ENCODE results near the gene SYCP2. TPM values are rescaled to one million over a fixed set of nuclear protein-coding genes. Genes with fewer than 3 reads are reported as not detected.

SYCP2 gene
- total and polyA plus RNA-seq, 2 of the 8 experiments (the other 6 are each of a cell fraction or from before 2014, with no cell fraction given), result 0.02 to 0.50 TPM

DNA sequence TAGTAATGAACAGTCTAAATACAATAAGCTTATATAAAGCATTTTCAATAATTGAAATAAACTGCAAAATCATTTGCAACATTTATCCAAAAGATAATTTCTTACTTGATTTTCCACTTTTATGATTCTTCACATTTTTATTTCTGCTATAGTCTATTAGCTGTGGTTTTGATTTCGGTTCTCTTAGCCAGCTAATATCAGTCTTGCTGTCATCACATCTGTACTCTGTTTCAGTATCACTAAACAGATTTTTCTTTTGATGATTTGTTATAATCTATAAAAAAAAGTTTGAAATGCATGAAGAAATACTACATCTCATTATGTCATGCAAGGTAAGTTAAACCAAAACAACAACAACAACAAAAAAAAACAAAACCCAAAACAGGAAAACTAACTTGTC, 53.2 kb downstream of the SYCP2 start:
- Histone ChIP-seq H2BK20ac (ENCODE audit: low read length) (no peak overlapping the region), H4K8ac (ENCODE audit: extremely low read depth, insufficient read depth, low read length) (no peak overlapping the region), H3K79me1 (ENCODE audit: low read depth, low read length) (no peaks in the 10 kb centered on the region), H3K56ac (replicated peaks; ENCODE audit: insufficient read length, low read depth, low read length) (no peak overlapping the region), H4K5ac (ENCODE audit: insufficient read length, low read depth, low read length) (no peak overlapping the region), H3K9ac (replicated peaks in 1 of 4; ENCODE audit: extremely low read depth in 1 of 4, low read depth in 3 of 4, low read length in 3 of 4) (no peak overlapping the region), H4K20me1 (replicated peaks in 1 of 2; ENCODE audit: control insufficient read depth in 1 of 2, insufficient read depth in 2 of 2, low read length in 2 of 2) (no peaks in the 10 kb centered on the region), H3K27me3 (replicated peaks in 1 of 4; ENCODE audit: control insufficient read depth in 3 of 4, extremely low read depth in 1 of 4, insufficient read depth in 3 of 4, low read length in 3 of 4) (no peaks in the 10 kb centered on the region; a peak in 1 of 7 replicates), H3K79me2 (ENCODE audit: control insufficient read depth in 1 of 2, insufficient read depth in 2 of 2, low read length in 2 of 2) (no peaks in the 10 kb centered on the region), H4K91ac (replicated peaks; ENCODE audit: insufficient read length, low read length) (no peak overlapping the region), H3K23me2 (ENCODE audit: low read depth, low read length) (no peaks in the 10 kb centered on the region), H2AFZ (ENCODE audit: low read length) (no peak overlapping the region), H2BK120ac (replicated peaks; ENCODE audit: low read depth, low read length) (no peak overlapping the region), H3K18ac (ENCODE audit: extremely low read depth, low read length) (no peak overlapping the region), H3K23ac (ENCODE audit: insufficient read length) (no peak overlapping the region), H3K27ac (ENCODE audit: low read depth, low read length) (no peak overlapping the region), H3K4me3 (ENCODE audit: extremely low read depth in 1 of 4, insufficient read depth in 2 of 4, low read depth in 3 of 4, low read length in 4 of 4) (no peak overlapping the region), H3K36me3 (ENCODE audit: control insufficient read depth in 2 of 4, insufficient read depth in 4 of 4, low read length in 3 of 4) (no peaks in the 10 kb centered on the region), H3K4me2 (ENCODE audit: insufficient read depth in 1 of 2, low read depth in 2 of 2, low read length in 2 of 2) (no peak overlapping the region), H3K4ac (replicated peaks; ENCODE audit: insufficient read length, low read depth, low read length) (no peak overlapping the region), H2BK5ac (ENCODE audit: low read depth, low read length) (no peak overlapping the region), H2BK15ac (ENCODE audit: low read length) (no peak overlapping the region), H3K9me3 (ENCODE audit: insufficient read depth in 2 of 2, low read depth in 1 of 2, low read length in 1 of 2) (peaks cover 20 to 48% of the 10 kb centered on the region in 2 experiments), H2BK12ac (ENCODE audit: low read depth, low read length) (no peak overlapping the region), H2AK5ac (ENCODE audit: low read depth, low read length) (no peak overlapping the region), H3K14ac (ENCODE audit: insufficient read length) (no peak overlapping the region), H3K4me1 (replicated peaks in 1 of 4; ENCODE audit: control insufficient read depth in 3 of 4, insufficient read depth in 4 of 4, low read length in 3 of 4) (no peaks in the 10 kb centered on the region)
- WGBS, 2 experiments (ENCODE audit: extremely low coverage in 1 of 2, insufficient coverage in 1 of 2, insufficient read length in 1 of 2, insufficient replicate concordance in 2 of 2, low coverage in 1 of 2, low lambda C conversion rate in 2 of 2, missing lambda C conversion rate in 1 of 2), result 83% methylated on average over 1 of the region's 1 CpG; no CpG with 5 or more reads in 1 of the 2 experiments
- ChIA-PET CTCF (ENCODE audit: partially characterized antibody) (no interaction called here), POLR2A (ENCODE audit: partially characterized antibody) (no interaction called here)
- DNase-seq (ENCODE audit: low read depth in 1 of 2, low spot score in 2 of 2), result no peak
- FAIRE-seq, result no peak
- TF ChIP-seq MAFK (IDR thresholded peaks at IDR 0.05; ENCODE audit: low read depth, low read length) (no peak), BCL11A (IDR thresholded peaks at IDR 0.05; ENCODE audit: low read depth in 2 of 2, low read length in 2 of 2) (no peak), RXRA (IDR thresholded peaks at IDR 0.05; ENCODE audit: insufficient read depth, low read depth, low read length) (no peak), TBP (IDR thresholded peaks at IDR 0.05; ENCODE audit: low read depth, low read length) (no peak), CREB1 (IDR thresholded peaks at IDR 0.05) (no peak), ATF2 (IDR thresholded peaks at IDR 0.05; ENCODE audit: low read length) (no peak), JUND (IDR thresholded peaks at IDR 0.05; ENCODE audit: low read length) (no peak), SAP30 (IDR thresholded peaks at IDR 0.05; ENCODE audit: insufficient read depth, insufficient replicate concordance, low read length) (no peak), CBX8 (IDR thresholded peaks at IDR 0.05; ENCODE audit: borderline replicate concordance, low read depth, low read length) (no peak), TAF1 (IDR thresholded peaks at IDR 0.05; ENCODE audit: low read depth, low read length) (no peak), E2F6 (IDR thresholded peaks at IDR 0.05) (no peak)
- TF ChIP-seq, protein P1, sequence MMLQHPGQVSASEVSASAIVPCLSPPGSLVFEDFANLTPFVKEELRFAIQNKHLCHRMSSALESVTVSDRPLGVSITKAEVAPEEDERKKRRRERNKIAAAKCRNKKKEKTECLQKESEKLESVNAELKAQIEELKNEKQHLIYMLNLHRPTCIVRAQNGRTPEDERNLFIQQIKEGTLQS (IDR thresholded peaks at IDR 0.05; ENCODE audit: insufficient read depth, low read depth, low read length), result no peak

Measured in H1 (cell line).